IPS-NIHi7 (cell line): ENCODE results near the gene GRIK4.
A peak's percentile ranks its signal among the peaks of the same experiment; 100 is the strongest.

Source experiments
- DNase-seq: peaks from one replicate; pipeline ENCODE4 v3.0.0; 2012; ENCODE audit warnings: mixed read lengths; ENCODE audit errors: extremely low spot score

Gene GRIK4

GRCh38 chr11:120875986-120876385 lies 364.4 kb downstream of the GRIK4 start:
- DNase-seq: no peak

- no peak for DNase-seq
These were observed 366.3 kb downstream of the GRIK4 start for GRCh38 chr11:120877746-120878365.

- no peak for DNase-seq
These were observed 367.2 kb downstream of the GRIK4 start for GRCh38 chr11:120878781-120879180.

GRCh38 chr11:120880498-120881175 lies 369.1 kb downstream of the GRIK4 start:
- no peak for DNase-seq

DNA sequence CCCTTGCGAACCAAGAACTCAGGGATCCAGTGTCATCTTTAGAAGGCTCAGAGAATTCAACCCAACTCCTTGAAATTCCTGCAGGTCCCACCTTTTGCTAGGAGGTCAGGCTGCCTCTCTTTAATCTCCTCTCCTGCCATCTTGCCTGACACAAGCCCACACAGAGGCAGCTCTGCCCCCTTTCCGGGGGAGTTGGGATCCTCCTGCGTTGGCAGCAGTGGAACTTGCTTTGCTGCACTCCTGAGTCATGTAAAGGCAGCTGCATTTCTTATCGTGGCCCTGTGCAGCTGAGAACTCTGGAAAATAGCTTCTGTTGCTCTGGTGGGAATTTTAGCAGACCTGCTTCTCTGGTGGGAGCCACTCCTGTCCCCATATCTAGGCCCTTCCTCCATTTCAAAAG lies 370.0 kb downstream of the GRIK4 start:
- no peak for DNase-seq

DNA sequence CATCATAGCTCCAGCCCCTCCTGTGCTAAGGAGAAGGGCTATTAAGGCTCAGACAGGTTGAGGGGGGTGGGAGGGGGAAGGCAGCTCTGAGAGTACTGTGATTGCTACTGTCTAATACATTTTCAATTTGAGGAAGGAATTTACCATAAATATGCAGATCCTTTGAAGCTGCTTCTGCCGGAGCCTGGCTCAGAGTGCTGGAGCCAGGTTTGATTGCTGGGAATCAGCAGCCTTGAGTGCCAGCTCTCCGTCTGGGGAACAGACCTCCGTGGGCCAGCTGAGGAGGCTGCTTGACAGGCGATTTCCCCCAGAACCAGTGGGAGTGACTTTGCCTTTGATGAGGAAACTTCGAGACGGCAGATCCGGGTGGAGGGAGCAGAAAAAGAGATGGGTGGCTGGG lies 370.6 kb downstream of the GRIK4 start:
- no peak for DNase-seq

DNA sequence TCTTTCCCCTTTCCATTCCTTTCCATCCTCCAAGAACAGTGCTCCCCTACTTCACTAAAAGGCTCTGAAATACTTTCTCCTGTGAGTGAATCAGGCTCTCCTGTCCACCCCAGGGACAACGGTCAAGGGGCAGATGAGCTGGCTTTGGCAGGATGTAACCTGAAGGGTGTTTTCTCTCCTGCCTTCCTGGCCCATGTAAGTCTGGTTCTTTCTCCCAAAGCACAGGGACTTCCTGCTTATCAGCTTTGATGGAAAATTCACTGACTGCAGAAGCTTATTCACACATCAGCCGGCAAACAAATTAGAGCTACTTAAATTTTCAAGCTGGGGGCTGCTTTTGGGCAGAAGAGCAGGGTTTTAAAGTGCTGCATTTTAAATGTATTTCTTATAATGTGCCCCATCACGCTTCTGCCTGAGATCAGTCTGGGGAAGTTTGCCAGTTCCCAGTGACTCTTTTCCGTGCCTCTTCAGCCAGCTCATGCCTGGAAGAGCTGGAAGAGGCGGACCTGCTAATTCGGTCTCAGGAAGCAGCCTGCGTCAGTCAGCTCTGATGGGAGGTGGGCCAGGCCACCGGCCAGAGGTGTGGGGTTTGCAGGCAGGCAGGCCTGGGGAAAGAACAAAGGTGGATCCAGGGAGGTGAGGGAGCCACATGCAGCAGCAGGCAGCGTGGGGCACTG lies 372.0 kb downstream of the GRIK4 start:
- DNase-seq: peak; percentile 56

GRCh38 chr11:120884154-120885020 lies 372.8 kb downstream of the GRIK4 start:
- no peak for DNase-seq

DNA sequence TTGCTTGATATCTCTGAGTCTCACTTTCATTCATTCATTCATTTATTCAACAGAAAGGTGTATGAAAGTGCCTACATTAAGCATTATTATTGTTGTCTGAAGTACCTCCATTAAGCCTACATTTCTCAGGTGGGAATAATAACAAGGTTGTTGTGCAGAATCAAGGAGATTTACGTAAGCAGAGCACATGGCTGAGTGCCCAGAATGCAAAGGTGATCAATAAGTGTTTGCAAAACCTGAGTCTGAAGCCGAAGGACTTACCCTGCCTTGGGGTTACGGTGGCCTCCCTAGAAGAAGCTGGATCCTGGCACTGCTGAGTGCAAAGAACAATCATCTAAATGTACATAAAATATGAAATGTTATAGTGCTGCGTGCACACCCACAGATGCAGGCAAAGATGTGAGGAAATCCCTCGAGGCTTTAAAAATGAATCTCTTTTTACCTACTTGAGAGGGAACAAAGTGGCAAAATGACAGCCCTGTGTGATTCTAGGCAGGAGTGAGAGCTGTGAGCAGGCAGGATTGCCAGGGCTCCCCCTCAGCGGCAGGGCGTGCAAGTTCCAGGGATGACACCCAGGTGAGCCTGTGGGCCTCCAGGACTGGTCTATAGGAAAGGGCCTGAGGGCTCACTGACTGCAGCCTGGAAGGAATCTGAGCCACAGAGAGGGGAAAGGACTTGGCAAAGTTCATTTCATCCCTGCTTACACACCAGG lies 379.2 kb downstream of the GRIK4 start:
- no peak for DNase-seq

GRCh38 chr11:120893440-120894201 lies 382.1 kb downstream of the GRIK4 start:
- DNase-seq: no peak

- DNase-seq: no peak
These were observed 382.8 kb downstream of the GRIK4 start for GRCh38 chr11:120894202-120894985.

DNA sequence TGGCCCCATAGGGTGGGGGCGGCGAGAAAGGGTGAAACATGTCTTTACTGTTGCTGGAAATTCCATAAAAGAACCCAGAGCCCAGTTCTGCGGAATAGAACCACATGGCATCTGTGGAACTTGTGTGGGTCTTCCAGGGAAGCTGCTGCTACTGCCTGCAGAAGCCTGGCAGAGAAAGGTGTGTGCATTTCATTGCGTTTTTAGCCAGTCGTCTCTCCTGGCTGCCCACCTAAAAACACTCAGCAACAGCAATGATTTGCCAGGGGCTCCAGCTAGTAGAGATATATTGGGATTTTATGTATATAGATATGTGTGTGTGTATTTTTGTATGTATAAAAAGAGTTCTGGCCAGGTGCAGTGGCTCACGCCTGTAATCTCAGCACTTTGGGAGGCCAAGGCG lies 385.1 kb downstream of the GRIK4 start:
- no peak for DNase-seq

- no peak for DNase-seq
These were observed 387.0 kb downstream of the GRIK4 start for GRCh38 chr11:120898568-120898967.

- no peak for DNase-seq
These were observed 388.2 kb downstream of the GRIK4 start for GRCh38 chr11:120899720-120900119.

DNA sequence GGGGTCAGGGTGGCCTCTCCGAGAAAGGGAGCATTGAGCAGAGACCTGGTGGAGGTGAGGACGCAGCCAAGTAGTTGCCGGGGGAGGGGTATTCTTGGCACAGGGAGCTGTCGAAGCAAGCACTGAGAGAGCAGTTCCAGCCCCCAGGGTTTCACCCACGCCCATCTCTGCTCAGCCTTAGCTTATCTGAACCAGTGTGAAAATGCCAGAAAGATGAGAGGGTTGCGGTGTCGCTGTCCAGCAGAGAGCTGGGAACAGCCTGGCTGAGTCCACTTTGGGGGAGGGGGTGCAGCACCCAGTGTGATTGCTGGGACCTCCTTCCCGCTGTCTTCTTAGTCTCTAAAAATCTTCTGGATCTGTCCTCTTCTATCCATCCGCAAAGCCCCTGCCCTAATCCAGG lies 389.1 kb downstream of the GRIK4 start:
- DNase-seq: peak; percentile 57

DNA sequence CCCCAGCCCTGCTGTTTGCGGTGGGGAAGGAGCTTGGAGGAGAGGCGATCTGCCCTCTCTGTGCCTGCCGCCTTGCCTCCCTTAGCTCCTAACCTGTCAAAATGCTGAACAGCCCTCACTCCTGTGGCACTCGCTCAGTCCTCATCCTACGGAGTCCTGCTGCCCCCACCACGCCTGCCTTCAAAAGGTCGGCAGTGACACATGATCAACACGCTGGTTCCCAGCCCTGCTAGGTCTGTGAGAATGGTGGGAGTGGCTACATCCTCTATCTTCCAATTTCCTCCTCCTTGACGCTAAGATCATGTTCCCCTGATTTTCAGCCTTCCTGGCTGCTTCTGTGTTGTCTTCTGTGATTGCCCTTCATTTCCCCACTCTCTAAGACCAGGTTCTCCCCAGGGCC lies 392.1 kb downstream of the GRIK4 start:
- no peak for DNase-seq

DNA sequence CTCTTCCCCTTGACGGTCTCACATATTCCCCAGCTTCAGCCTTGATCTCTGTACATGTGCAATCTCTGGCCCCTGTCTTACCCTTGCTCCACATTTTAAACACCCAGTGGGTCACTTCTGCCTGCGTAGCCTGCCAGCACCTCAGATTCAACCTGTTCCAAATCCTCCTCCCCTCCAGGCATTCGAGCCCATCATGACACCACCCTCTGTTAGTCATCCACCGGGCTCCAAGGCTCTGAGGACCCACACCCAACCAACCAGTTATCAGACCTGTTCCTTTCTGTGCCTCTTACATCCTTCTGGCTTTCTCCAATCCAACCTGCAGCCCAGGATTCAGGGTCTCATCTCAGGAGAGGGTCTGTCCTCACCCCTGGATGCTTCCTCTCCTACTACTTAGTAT lies 392.6 kb downstream of the GRIK4 start:
- no peak for DNase-seq

DNA sequence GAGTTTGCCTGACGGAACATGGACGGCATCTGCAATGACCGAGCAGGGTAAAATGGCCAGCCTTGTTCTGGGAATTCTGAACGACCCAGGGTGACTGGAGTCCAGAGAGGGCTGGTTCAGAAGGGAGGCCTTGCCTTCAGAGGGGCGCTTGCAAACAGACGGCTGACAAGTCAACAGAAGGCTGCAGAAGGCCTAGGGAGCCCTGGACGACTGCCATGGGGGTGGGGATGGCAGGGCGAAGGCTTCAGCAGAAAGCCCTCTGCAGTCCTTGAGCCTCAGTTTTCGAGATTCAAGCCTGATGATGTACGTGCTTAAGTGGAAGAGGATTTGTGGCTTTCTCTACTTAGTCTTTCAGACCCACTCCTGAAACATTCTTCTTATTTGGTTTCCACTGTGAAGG lies 395.2 kb downstream of the GRIK4 start:
- DNase-seq: no peak

DNA sequence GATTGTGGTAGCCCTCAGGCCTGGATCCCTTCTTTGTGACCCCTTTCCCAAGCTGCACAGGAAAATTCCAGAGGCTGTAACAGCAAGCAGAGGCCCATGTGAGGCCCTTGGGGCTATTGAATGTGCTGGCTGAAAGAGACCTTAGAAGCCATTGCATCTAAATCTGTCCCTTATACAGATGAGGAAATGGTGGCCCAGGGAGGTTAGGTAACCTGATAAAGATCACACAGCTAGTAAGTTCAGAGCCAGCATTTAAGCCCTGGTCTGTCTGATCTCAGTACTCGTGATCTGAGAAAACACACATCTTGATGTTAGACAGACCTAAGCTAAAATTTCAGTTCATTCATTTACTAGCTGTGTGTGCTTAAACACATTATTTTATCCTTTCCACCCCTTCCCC lies 396.4 kb downstream of the GRIK4 start:
- DNase-seq: no peak
